GM23338 (cell line): Measurements from ENCODE around the gene SERPINH1. TPM values are rescaled to one million over a fixed set of nuclear protein-coding genes. Genes with fewer than 3 reads are reported as not detected.

Source experiments
- ATAC-seq: fragments of 200-7000 bp; cut with Tn5 transposase; 3 replicates; pipeline ENCODE4 v1.9.1; 2020
- DNase-seq: peaks from one replicate; pipeline ENCODE4 v3.0.0-alpha.2; 2015; ENCODE audit warnings: low spot score
- H2AFZ ChIP-seq: fragments of 200-600 bp; sonication (generic); 2 replicates; pipeline ENCODE4 v1.8.0; 2016; ENCODE audit warnings: antibody characterized with exemption, mild to moderate bottlenecking, moderate library complexity
- H3F3A ChIP-seq: fragments of 200-600 bp; sonication (generic); replicated peaks from 2 replicates; pipeline ENCODE4 v1.8.0; 2017; ENCODE audit warnings: antibody characterized with exemption, mixed run types, low read depth
- H3K27ac ChIP-seq: fragments of 200-600 bp; sonication (generic); 2 replicates; pipeline ENCODE4 v1.6.1; 2016; ENCODE audit warnings: low read depth
- H3K27me3 ChIP-seq: fragments of 200-600 bp; sonication (generic); 2 replicates; pipeline ENCODE4 v1.8.0; 2016; ENCODE audit warnings: mild to moderate bottlenecking, mixed run types, moderate library complexity; ENCODE audit not compliant: insufficient read depth
- H3K36me3 ChIP-seq: fragments of 200-600 bp; sonication (generic); 2 replicates; pipeline ENCODE4 v1.8.0; 2016; ENCODE audit warnings: mild to moderate bottlenecking; ENCODE audit not compliant: insufficient read depth
- H3K4me1 ChIP-seq: fragments of 200-600 bp; sonication (generic); 2 replicates; pipeline ENCODE4 v1.8.0; 2016; ENCODE audit warnings: mild to moderate bottlenecking, moderate library complexity; ENCODE audit not compliant: insufficient read depth
- H3K4me2 ChIP-seq: fragments of 200-600 bp; sonication (generic); 2 replicates; pipeline ENCODE4 v1.7.1; 2017; ENCODE audit warnings: mixed run types
- H3K4me3 ChIP-seq: fragments of 200-600 bp; sonication (generic); 2 replicates; pipeline ENCODE4 v1.6.1; 2016; ENCODE audit warnings: mixed run types
- H3K79me2 ChIP-seq: fragments of 200-600 bp; sonication (generic); replicated peaks from 2 replicates; pipeline ENCODE4 v1.8.0; 2017; ENCODE audit warnings: mild to moderate bottlenecking; ENCODE audit not compliant: insufficient read depth
- H3K9me2 ChIP-seq: fragments of 200-600 bp; sonication (generic); 2 replicates; pipeline ENCODE4 v1.8.0; 2017; ENCODE audit not compliant: insufficient read depth
- H4K20me1 ChIP-seq: fragments of 200-600 bp; sonication (generic); replicated peaks from 2 replicates; pipeline ENCODE4 v1.8.0; 2017; ENCODE audit warnings: mild to moderate bottlenecking; ENCODE audit not compliant: insufficient read depth
- H3K27ac Mint-ChIP-seq: 2 replicates; pipeline ENCODE4 v1.8.0; 2020; ENCODE audit warnings: inconsistent platforms, mild to moderate bottlenecking, moderate library complexity, mixed read lengths
- H3K27me3 Mint-ChIP-seq: 3 replicates; pipeline ENCODE4 v1.8.0; 2022; ENCODE audit warnings: low read depth, mild to moderate bottlenecking, moderate library complexity, mixed read lengths, inconsistent platforms; ENCODE audit not compliant: insufficient read depth, poor library complexity
- H3K36me3 Mint-ChIP-seq: 3 replicates; pipeline ENCODE4 v1.8.0; 2021; ENCODE audit warnings: low read depth, mild to moderate bottlenecking, inconsistent platforms, moderate library complexity, mixed read lengths
- H3K4me1 Mint-ChIP-seq: 3 replicates; pipeline ENCODE4 v1.8.0; 2020; ENCODE audit warnings: mild to moderate bottlenecking, inconsistent platforms, mixed read lengths
- H3K4me3 Mint-ChIP-seq: 3 replicates; pipeline ENCODE4 v1.8.0; 2021; ENCODE audit warnings: moderate library complexity, mild to moderate bottlenecking, inconsistent platforms, mixed read lengths
- H3K9me3 Mint-ChIP-seq: 3 replicates; pipeline ENCODE4 v1.8.0; 2020; ENCODE audit warnings: moderate library complexity, mild to moderate bottlenecking, inconsistent platforms, mixed read lengths
- ETS1 ChIP-seq: IDR thresholded peaks from 2 replicates; pipeline ENCODE4 v1.6.1; 2016; ENCODE audit warnings: antibody characterized with exemption
- EZH2 ChIP-seq: fragments of 200-600 bp; sonication (generic); IDR thresholded peaks from one replicate; pipeline ENCODE4 v1.8.0; 2017; ENCODE audit warnings: antibody characterized with exemption, mild to moderate bottlenecking, low read depth; ENCODE audit not compliant: unreplicated experiment
- EZH2phosphoT487 ChIP-seq: fragments of 200-600 bp; sonication (generic); IDR thresholded peaks from one replicate; pipeline ENCODE4 v1.8.1; 2018; ENCODE audit warnings: antibody characterized with exemption; ENCODE audit not compliant: unreplicated experiment
- JUNB ChIP-seq: IDR thresholded peaks from one replicate; pipeline ENCODE4 v1.6.1; 2016; ENCODE audit warnings: antibody characterized with exemption; ENCODE audit not compliant: unreplicated experiment
- NANOG ChIP-seq: IDR thresholded peaks from 2 replicates; pipeline ENCODE4 v1.6.1; 2016; ENCODE audit warnings: antibody characterized with exemption, borderline replicate concordance
- POLR2AphosphoS5 ChIP-seq: IDR thresholded peaks from 2 replicates; pipeline ENCODE4 v1.6.1; 2016; ENCODE audit warnings: antibody characterized with exemption, low read depth
- REST ChIP-seq: IDR thresholded peaks from one replicate; pipeline ENCODE4 v1.6.1; 2018; ENCODE audit warnings: antibody characterized with exemption; ENCODE audit not compliant: unreplicated experiment
- STAT1 ChIP-seq: IDR thresholded peaks from one replicate; pipeline ENCODE4 v1.6.1; 2016; ENCODE audit warnings: antibody characterized with exemption; ENCODE audit not compliant: unreplicated experiment
- ZNF114 ChIP-seq: fragments of 250-450 bp; sonication (Bioruptor Pico); IDR thresholded peaks from 2 replicates; pipeline ENCODE4 v1.5.0; 2020; ENCODE audit warnings: mild to moderate bottlenecking, moderate library complexity
- ZNF331 ChIP-seq: fragments of 250-450 bp; sonication (Bioruptor Pico); IDR thresholded peaks from 2 replicates; pipeline ENCODE4 v1.5.0; 2020; ENCODE audit warnings: low read depth, mild to moderate bottlenecking, moderate library complexity
- polyA plus RNA-seq: library from polyadenylated mRNA; unstranded; fragments of >200 nt; fragmentation: Nextera tagmentation; extraction: Ambion mirVana; gene quantifications from 2 replicates; pipeline ENCODE4 v1.2.1, GENCODE V29; 2016
- total RNA-seq: library from RNA; depleted of rRNA; stranded (reverse); fragments of >200 nt; shearing (Covaris generic); gene quantifications from 2 replicates; pipeline ENCODE4 v1.2.3, GENCODE V29; 2014

SERPINH1 gene
- total and polyA plus RNA-seq, 2 experiments from 2014 or later: 238 to 1,217 TPM

- Histone ChIP-seq H3K4me3 (no peak overlapping the region), H3K4me2 (no peak overlapping the region), H3K9me2 (no peaks in the 10 kb centered on the region), H3F3A (no peaks in the 10 kb centered on the region), H3K4me1 (no peaks in the 10 kb centered on the region), H2AFZ (no peak overlapping the region), H3K79me2 (no peaks in the 10 kb centered on the region), H3K27me3 (peaks cover 18% of the 10 kb centered on the region), H3K36me3 (no peaks in the 10 kb centered on the region), H3K27ac (no peak overlapping the region), H4K20me1 (no peaks in the 10 kb centered on the region)
- Mint-ChIP-seq H3K4me1 (peaks cover 18% of the 10 kb centered on the region; the same call in 2 of the 3 replicates), H3K4me3 (no peak overlapping the region), H3K36me3 (no peaks in the 10 kb centered on the region), H3K27me3 (peaks cover 19% of the 10 kb centered on the region), H3K9me3 (no peaks in the 10 kb centered on the region), H3K27ac (no peak overlapping the region)
- TF ChIP-seq ZNF331 (CRISPR knock-in tag): no peak
- no peak for TF ChIP-seq REST
- TF ChIP-seq EZH2: no peak
- no peak for TF ChIP-seq NANOG
- TF ChIP-seq EZH2phosphoT487: no peak
- TF ChIP-seq STAT1: no peak
- TF ChIP-seq ZNF114 (CRISPR knock-in tag): no peak
- TF ChIP-seq ETS1: no peak
- ATAC-seq (no peak), DNase-seq (no peak)
These were observed 43.0 kb upstream of the SERPINH1 start for GRCh38 chr11:75518771-75519653.

- H3K27me3 Mint-ChIP-seq: peaks cover 23% of the 10 kb centered on the region
- H2AFZ ChIP-seq: no peak overlapping the region
- no peaks in the 10 kb centered on the region for H3K79me2 ChIP-seq
- no peak overlapping the region for H3K27ac ChIP-seq
- H3K9me3 Mint-ChIP-seq: no peaks in the 10 kb centered on the region
- H3K4me3 ChIP-seq: no peak overlapping the region
- no peak overlapping the region for H3K4me3 Mint-ChIP-seq
- H3F3A ChIP-seq: peaks cover 6% of the 10 kb centered on the region; the same call in 1 of the 2 replicates
- H3K4me1 Mint-ChIP-seq: peaks cover 24% of the 10 kb centered on the region
- no peak overlapping the region for H3K27ac Mint-ChIP-seq
- H3K36me3 ChIP-seq: no peaks in the 10 kb centered on the region
- no peak overlapping the region for H3K4me2 ChIP-seq
- H3K4me1 ChIP-seq: 0 out of 2 replicates have a peak, but pooled peaks cover 5% of the 10 kb centered on the region
- no peaks in the 10 kb centered on the region for H4K20me1 ChIP-seq
- H3K36me3 Mint-ChIP-seq: no peaks in the 10 kb centered on the region
- ATAC-seq (no peak), DNase-seq (no peak)
- H3K27me3 ChIP-seq: peaks cover 32% of the 10 kb centered on the region
- H3K9me2 ChIP-seq: no peaks in the 10 kb centered on the region
- TF ChIP-seq EZH2: no peak
- no peak for TF ChIP-seq STAT1
- no peak for TF ChIP-seq ETS1
- no peak for TF ChIP-seq JUNB
- no peak for TF ChIP-seq ZNF331 (CRISPR knock-in tag)
- TF ChIP-seq POLR2AphosphoS5: no peak
These were observed 41.4 kb upstream of the SERPINH1 start for GRCh38 chr11:75520688-75521087.
